ENCODE data around the gene SCYGR3. TPM values are rescaled to one million over a fixed set of nuclear protein-coding genes. Genes with fewer than 3 reads are reported as not detected.

The SCYGR3 gene
- total and polyA plus RNA-seq, 2 donors (not counting 3 experiments of a cell fraction or from before 2014, with no cell fraction given) = not detected

GRCh38 chr2:227615181-227615580, 541 bp upstream of the SCYGR3 start:
- H3K4me1 ChIP-seq (ENCODE audit: control insufficient read depth, extremely low read depth, insufficient read depth, low read length) = no peaks in the 10 kb centered on the region
- no peaks in the 10 kb centered on the region for H3K79me2 ChIP-seq (ENCODE audit: control insufficient read depth, insufficient read depth, low read length)
- H3K27me3 ChIP-seq (ENCODE audit: control insufficient read depth in 2 of 2, insufficient read depth in 2 of 2, low read length in 2 of 2) = no peaks in the 10 kb centered on the region
- no peak overlapping the region for H3K27ac ChIP-seq (ENCODE audit: insufficient read depth, low read depth, low read length)
- intact Hi-C loops (cut with micrococcal nuclease) (no loop called here), dilution Hi-C loops (cut with MboI; ENCODE audit: extremely low pct_ligation_motif_present, low sequenced_read_pairs) (no loop called here)
- no peak overlapping the region for H3K4me3 ChIP-seq (replicated peaks in 1 of 3; ENCODE audit: insufficient read depth in 1 of 3, low read depth in 1 of 3, low read length in 3 of 3)
- ChIA-PET POLR2A (no interaction called here), CTCF (interaction anchor here (0.6 kb wide), 1 partner anchor 287 kb away, joined by 4 read pairs; no protein-coding TSS in a partner anchor)
- H2AFZ ChIP-seq (ENCODE audit: low read depth, low read length) = no peak overlapping the region
- H4K20me1 ChIP-seq (replicated peaks; ENCODE audit: control insufficient read depth, extremely low read depth, insufficient read depth, low read length) = no peaks in the 10 kb centered on the region
- no peak for TF ChIP-seq JUN (IDR thresholded peaks at IDR 0.05; ENCODE audit: borderline replicate concordance, insufficient read depth, insufficient read length, low read depth)
- no peak for TF ChIP-seq GATA2 (IDR thresholded peaks at IDR 0.05; ENCODE audit: insufficient read depth, insufficient read length, low read depth, low read length)
- TF ChIP-seq CTCF (IDR thresholded peaks at IDR 0.05; ENCODE audit: extremely low read depth in 1 of 2, insufficient read depth in 1 of 2, low read depth in 1 of 2, low read length in 2 of 2) = no peak
- TF ChIP-seq EZH2 (IDR thresholded peaks at IDR 0.05; ENCODE audit: borderline replicate concordance, low read depth, low read length, severe bottlenecking) = no peak
- TF ChIP-seq FOS (IDR thresholded peaks at IDR 0.05; ENCODE audit: borderline replicate concordance, insufficient read depth, low read length) = no peak
- DNase-seq (ENCODE audit: low read depth, low spot score) (no peak), FAIRE-seq (no peak)
- no peak overlapping the region for H3K9ac ChIP-seq (replicated peaks; ENCODE audit: extremely low read depth, insufficient read depth, low read length)
- BruUV-seq (replicated peaks) = no TSS peak
- H3K36me3 ChIP-seq (ENCODE audit: control insufficient read depth in 2 of 2, extremely low read depth in 1 of 2, insufficient read depth in 2 of 2, low read length in 2 of 2) = no peaks in the 10 kb centered on the region
- H3K4me2 ChIP-seq (ENCODE audit: insufficient read depth, low read length) = no peak overlapping the region
- no peaks in the 10 kb centered on the region for H3K9me3 ChIP-seq (replicated peaks; ENCODE audit: control insufficient read depth, insufficient read depth, low read length)
- H3K9me1 ChIP-seq (replicated peaks; ENCODE audit: control insufficient read depth, extremely low read depth, insufficient read depth, low read length) = no peaks in the 10 kb centered on the region

- Histone ChIP-seq H3K4me2 (ENCODE audit: insufficient read depth, low read length) (no peak overlapping the region), H3K4me1 (ENCODE audit: control insufficient read depth, extremely low read depth, insufficient read depth, low read length) (no peaks in the 10 kb centered on the region), H4K20me1 (replicated peaks; ENCODE audit: control insufficient read depth, extremely low read depth, insufficient read depth, low read length) (no peaks in the 10 kb centered on the region), H3K27me3 (ENCODE audit: control insufficient read depth in 2 of 2, insufficient read depth in 2 of 2, low read length in 2 of 2) (no peaks in the 10 kb centered on the region), H3K9ac (replicated peaks; ENCODE audit: extremely low read depth, insufficient read depth, low read length) (no peak overlapping the region), H2AFZ (ENCODE audit: low read depth, low read length) (no peak overlapping the region), H3K9me1 (replicated peaks; ENCODE audit: control insufficient read depth, extremely low read depth, insufficient read depth, low read length) (no peaks in the 10 kb centered on the region), H3K9me3 (replicated peaks; ENCODE audit: control insufficient read depth, insufficient read depth, low read length) (no peaks in the 10 kb centered on the region), H3K36me3 (ENCODE audit: control insufficient read depth in 2 of 2, extremely low read depth in 1 of 2, insufficient read depth in 2 of 2, low read length in 2 of 2) (no peaks in the 10 kb centered on the region), H3K27ac (ENCODE audit: insufficient read depth, low read depth, low read length) (no peak overlapping the region), H3K4me3 (replicated peaks in 1 of 3; ENCODE audit: insufficient read depth in 1 of 3, low read depth in 1 of 3, low read length in 3 of 3) (no peak overlapping the region), H3K79me2 (ENCODE audit: control insufficient read depth, insufficient read depth, low read length) (no peaks in the 10 kb centered on the region)
- intact Hi-C loops (cut with micrococcal nuclease) (no loop called here), dilution Hi-C loops (cut with MboI; ENCODE audit: extremely low pct_ligation_motif_present, low sequenced_read_pairs) (no loop called here)
- FAIRE-seq (no peak), DNase-seq (ENCODE audit: low read depth, low spot score) (no peak)
- ChIA-PET CTCF (no interaction called here), POLR2A (no interaction called here)
- TF ChIP-seq CTCF (IDR thresholded peaks at IDR 0.05; ENCODE audit: extremely low read depth in 1 of 2, insufficient read depth in 1 of 2, low read depth in 1 of 2, low read length in 2 of 2) (no peak), MYC (IDR thresholded peaks at IDR 0.05; ENCODE audit: low read depth, low read length) (no peak), POLR2AphosphoS5 (IDR thresholded peaks at IDR 0.05; ENCODE audit: insufficient read depth, low read depth, low read length) (no peak), EZH2 (IDR thresholded peaks at IDR 0.05; ENCODE audit: borderline replicate concordance, low read depth, low read length, severe bottlenecking) (no peak), POLR2A (IDR thresholded peaks at IDR 0.05; ENCODE audit: low read depth, low read length) (no peak), GATA2 (IDR thresholded peaks at IDR 0.05; ENCODE audit: insufficient read depth, insufficient read length, low read depth, low read length) (no peak), MAX (IDR thresholded peaks at IDR 0.05; ENCODE audit: insufficient read depth, insufficient read length) (no peak), JUN (IDR thresholded peaks at IDR 0.05; ENCODE audit: borderline replicate concordance, insufficient read depth, insufficient read length, low read depth) (no peak), FOS (IDR thresholded peaks at IDR 0.05; ENCODE audit: borderline replicate concordance, insufficient read depth, low read length) (no peak)
- BruUV-seq (replicated peaks) = no TSS peak
Observed at GRCh38 chr2:227614246-227614645, 394 bp downstream of the SCYGR3 start.

Measured in endothelial cell of umbilical vein (primary cell).